ENCODE data around the gene LDAF1.

DNA sequence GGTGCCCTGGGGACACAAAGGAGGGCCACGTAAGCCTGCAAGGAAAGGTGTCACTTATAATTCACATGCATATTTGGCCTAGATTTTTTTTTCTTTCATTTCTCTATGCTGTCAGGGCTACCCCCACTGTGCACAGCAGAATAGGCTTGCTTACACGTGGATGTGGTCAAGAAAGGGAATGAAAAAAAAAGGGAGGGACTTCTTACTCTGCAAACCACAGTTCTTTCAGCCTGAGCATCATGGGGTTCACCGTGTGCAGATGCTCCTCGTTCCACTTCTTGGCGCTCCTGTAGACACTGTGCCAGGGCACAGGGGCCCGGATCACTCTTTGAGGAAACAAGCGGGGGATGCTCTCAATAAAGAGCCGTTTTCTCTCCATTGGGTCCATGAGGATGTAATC is 24.4 kb upstream of the LDAF1 start:
- no peak for TF ChIP-seq GATA2 (IDR thresholded peaks at IDR 0.05; ENCODE audit: low read depth, low read length)
- no peak for TF ChIP-seq GATA3 (IDR thresholded peaks at IDR 0.05; ENCODE audit: low read depth, low read length)
